Testis (tissue), 3 donors: Measurements from ENCODE around the gene AP2A2. TPM values are rescaled to one million over a fixed set of nuclear protein-coding genes. Genes with fewer than 3 reads are reported as not detected.

Experiments
- DNase-seq: peaks from one replicate; pipeline ENCODE4 v3.0.0-alpha.2; 2019
- H3K27ac ChIP-seq, 2 donors: fragments of 200-600 bp; sonication (generic); one replicate each; pipeline ENCODE4 v1.5.1; 2019
- H3K27me3 ChIP-seq: fragments of 200-600 bp; sonication (generic); one replicate; pipeline ENCODE4 v1.5.1; 2019
- H3K36me3 ChIP-seq: fragments of 200-600 bp; sonication (generic); one replicate; pipeline ENCODE4 v1.5.1; 2017; ENCODE audit warnings: low read depth; ENCODE audit errors: missing control alignments
- H3K4me1 ChIP-seq: fragments of 200-600 bp; sonication (generic); one replicate; pipeline ENCODE4 v1.5.1; 2019
- H3K4me3 ChIP-seq, 2 donors: fragments of 200-600 bp; sonication (generic); one replicate each; pipeline ENCODE4 v1.5.1; 2017 to 2019
- H3K9me3 ChIP-seq: fragments of 200-600 bp; sonication (generic); one replicate; pipeline ENCODE4 v1.5.1; 2017
- POLR2A ChIP-seq: fragments of 450-650 bp; IDR thresholded peaks from one replicate; pipeline ENCODE4 v1.6.1; 2017; ENCODE audit warnings: antibody characterized with exemption, mild to moderate bottlenecking, moderate library complexity
- WGBS, 2 donors: methylation state at CpG; one replicate each; pipeline ENCODE4 v1.1.5; 2018; 5-methylcytosine and 5-hydroxymethylcytosine counted together
- intact Hi-C: fragments of 100-400 bp; cut with DNase I; formaldehyde crosslinking; loops from one replicate; pipeline ENCODE4 v1.15.1; 2023; ENCODE audit warnings: low total_unique reads
- polyA plus RNA-seq: library from polyadenylated mRNA; stranded (reverse); fragments of 350-450 nt; fragmentation: Illumina TruSeq; extraction: RNeasy Lipid Tissue Mini Kit (QIAGEN cat#74804); gene quantifications from one replicate; pipeline ENCODE4 v1.2.3, GENCODE V29; 2014; ENCODE audit warnings: low read depth, low replicate concordance; ENCODE audit not compliant: insufficient read depth
- small RNA-seq, 2 donors: library from RNA; depleted of rRNA; stranded (forward); fragments of <200 nt; gene quantifications; one replicate each; pipeline ENCODE3, GENCODE V24; 2016
- total RNA-seq, 2 donors: library from RNA; depleted of rRNA; stranded (reverse); fragments of >200 nt; gene quantifications; one replicate each; pipeline ENCODE4 v1.2.3, GENCODE V29; 2016
- TF ChIP-seq, protein P1 (sequence below), 3 experiments: fragments of 450-650 bp in 2 of 3; fragments of 200-600 bp in 1 of 3; sonication (generic) in 1 of 3; IDR thresholded peaks; one replicate each; pipeline ENCODE4 v1.5.1; 2016 to 2019; ENCODE audit warnings: antibody characterized with exemption in 3 of 3, mild to moderate bottlenecking in 2 of 3, moderate library complexity in 1 of 3

AP2A2 gene
- total and polyA plus RNA-seq, 3 donors from 2014 or later, result 82.0 to 106 (median 95.0) TPM

DNA sequence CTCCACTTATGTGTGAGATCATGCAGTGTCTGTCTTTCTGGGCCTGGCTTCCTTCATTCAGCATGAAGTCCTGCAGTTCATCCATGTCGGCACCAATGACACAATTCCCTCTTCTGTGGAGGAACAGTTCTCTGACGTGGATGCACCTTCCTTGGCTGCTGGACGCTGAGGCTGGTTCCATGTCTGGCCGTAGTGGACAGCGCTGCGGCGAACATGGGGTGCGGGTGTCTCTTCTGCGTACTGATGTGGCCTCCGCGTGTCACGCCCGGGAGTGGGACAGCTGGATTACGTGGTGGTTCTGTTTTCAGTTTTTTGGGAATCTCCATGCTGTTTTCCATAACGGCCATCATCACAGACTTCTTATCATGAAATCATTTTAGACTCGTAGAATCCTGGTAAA is 132.1 kb downstream of the AP2A2 start:
- Histone ChIP-seq H3K9me3 (no peaks in the 10 kb centered on the region), H3K4me3 (no peak overlapping the region), H3K27me3 (no peaks in the 10 kb centered on the region), H3K36me3 (no peaks in the 10 kb centered on the region), H3K27ac (no peak overlapping the region), H3K4me1 (no peaks in the 10 kb centered on the region)
- intact Hi-C loops, result no loop called here
- 93 to 94% methylated on average over 16 of the region's 16 CpGs for WGBS, 2 donors
- DNase-seq, result no peak
- TF ChIP-seq POLR2A, result no peak
- TF ChIP-seq, protein P1, sequence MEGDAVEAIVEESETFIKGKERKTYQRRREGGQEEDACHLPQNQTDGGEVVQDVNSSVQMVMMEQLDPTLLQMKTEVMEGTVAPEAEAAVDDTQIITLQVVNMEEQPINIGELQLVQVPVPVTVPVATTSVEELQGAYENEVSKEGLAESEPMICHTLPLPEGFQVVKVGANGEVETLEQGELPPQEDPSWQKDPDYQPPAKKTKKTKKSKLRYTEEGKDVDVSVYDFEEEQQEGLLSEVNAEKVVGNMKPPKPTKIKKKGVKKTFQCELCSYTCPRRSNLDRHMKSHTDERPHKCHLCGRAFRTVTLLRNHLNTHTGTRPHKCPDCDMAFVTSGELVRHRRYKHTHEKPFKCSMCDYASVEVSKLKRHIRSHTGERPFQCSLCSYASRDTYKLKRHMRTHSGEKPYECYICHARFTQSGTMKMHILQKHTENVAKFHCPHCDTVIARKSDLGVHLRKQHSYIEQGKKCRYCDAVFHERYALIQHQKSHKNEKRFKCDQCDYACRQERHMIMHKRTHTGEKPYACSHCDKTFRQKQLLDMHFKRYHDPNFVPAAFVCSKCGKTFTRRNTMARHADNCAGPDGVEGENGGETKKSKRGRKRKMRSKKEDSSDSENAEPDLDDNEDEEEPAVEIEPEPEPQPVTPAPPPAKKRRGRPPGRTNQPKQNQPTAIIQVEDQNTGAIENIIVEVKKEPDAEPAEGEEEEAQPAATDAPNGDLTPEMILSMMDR (IDR thresholded peaks at IDR 0.05), result no peak

DNA sequence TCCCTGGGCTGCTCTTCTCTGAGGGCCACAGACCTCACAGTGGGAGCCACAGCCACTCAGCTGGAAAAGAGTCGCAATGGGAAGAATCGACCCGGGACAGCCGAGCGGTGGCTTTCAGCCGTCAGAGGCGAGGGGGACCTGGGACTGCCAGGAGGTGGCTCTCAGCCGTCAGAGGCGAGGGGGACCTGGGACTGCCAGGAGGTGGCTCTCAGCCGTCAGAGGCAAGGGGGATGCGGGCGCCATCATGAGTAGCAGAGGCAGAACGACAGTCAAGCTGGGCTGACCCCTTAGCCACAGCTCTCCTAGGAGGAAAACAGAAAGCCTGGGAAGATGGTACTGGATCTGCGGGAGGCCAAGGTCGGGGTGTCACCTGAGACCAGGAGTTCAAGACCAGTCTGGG is 134.1 kb downstream of the AP2A2 start:
- intact Hi-C loops, result no loop called here
- no peak overlapping the region for H3K27ac ChIP-seq
- H3K4me3 ChIP-seq, result no peak overlapping the region
- no peaks in the 10 kb centered on the region for H3K4me1 ChIP-seq
- TF ChIP-seq, protein P1 (IDR thresholded peaks at IDR 0.05), result no peak
- no peak for TF ChIP-seq POLR2A
- H3K27me3 ChIP-seq, result no peaks in the 10 kb centered on the region
- DNase-seq, result no peak
- no peaks in the 10 kb centered on the region for H3K36me3 ChIP-seq
- WGBS, 2 donors, result 74 to 82% methylated on average over 15 of the region's 15 CpGs
- no peaks in the 10 kb centered on the region for H3K9me3 ChIP-seq

DNA sequence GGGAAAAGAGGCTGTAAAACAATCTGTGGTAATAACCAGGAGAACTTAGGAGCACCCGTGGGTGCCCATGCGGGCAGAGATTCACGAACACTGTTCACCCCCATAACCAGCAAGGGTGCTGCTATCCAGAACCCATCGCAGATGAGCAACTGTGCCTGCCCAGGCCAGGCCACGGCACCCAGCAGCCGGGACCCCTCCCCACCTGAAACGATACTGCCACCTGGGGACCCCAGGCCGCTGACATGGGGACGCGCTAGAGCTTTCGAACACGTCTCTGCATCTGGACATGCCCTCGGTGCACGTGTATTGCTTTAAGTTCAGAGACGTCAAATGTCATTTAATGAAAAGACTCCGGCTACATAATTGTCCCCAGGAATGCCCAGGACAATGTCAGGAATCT is 134.7 kb downstream of the AP2A2 start:
- DNase-seq, result no peak
- no peaks in the 10 kb centered on the region for H3K4me1 ChIP-seq
- intact Hi-C loops, result no loop called here
- H3K27ac ChIP-seq, result no peak overlapping the region
- H3K9me3 ChIP-seq, result no peaks in the 10 kb centered on the region
- WGBS, 2 donors, result 90 to 94% methylated on average over 16 of the region's 16 CpGs
- TF ChIP-seq, protein P1 (IDR thresholded peaks at IDR 0.05), result no peak
- no peak for TF ChIP-seq POLR2A
- H3K4me3 ChIP-seq, result no peak overlapping the region
- no peaks in the 10 kb centered on the region for H3K27me3 ChIP-seq
- no peaks in the 10 kb centered on the region for H3K36me3 ChIP-seq

DNA sequence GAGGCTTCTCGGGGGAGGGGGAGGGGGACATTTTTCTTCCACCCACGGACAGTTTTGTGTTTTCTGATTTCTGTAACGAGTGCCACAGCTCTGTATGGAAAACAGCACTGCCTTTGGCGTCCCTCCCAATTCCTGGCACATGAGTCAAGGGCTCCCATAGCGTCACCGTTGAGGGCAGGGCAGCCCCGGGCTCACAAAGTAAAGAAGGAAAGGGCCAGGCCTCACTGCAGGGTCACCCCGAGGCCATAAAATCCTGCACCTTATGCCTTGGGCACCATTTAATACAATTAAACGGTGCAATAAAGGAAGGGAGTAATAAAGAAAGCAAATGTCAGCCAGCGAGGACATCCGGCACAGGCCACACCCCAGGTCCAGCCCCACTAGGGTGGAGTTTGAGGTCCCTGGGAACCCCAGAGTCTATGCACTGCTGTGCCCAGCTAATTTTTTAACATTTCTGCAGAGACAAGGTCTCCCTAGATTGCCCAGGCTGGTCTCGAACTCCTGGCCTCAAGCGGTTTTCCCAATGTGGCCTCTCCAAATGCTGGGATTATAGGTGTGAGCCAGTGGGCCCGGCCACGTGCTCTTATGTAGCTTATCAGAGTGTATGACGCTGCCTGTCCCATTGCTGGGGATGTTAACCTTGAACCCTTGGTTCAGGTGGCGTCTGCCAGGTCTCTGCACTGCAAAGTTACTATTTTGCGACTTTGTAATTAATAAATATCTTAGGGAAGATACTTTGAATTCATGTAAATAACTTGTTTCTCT is 135.4 kb downstream of the AP2A2 start:
- Histone ChIP-seq H3K4me3 (no peak overlapping the region), H3K36me3 (no peaks in the 10 kb centered on the region), H3K27me3 (no peaks in the 10 kb centered on the region), H3K27ac (no peak overlapping the region), H3K9me3 (no peaks in the 10 kb centered on the region), H3K4me1 (no peaks in the 10 kb centered on the region)
- no peak for TF ChIP-seq POLR2A
- TF ChIP-seq, protein P1 (IDR thresholded peaks at IDR 0.05), result no peak
- intact Hi-C loops, result no loop called here
- 69 to 71% methylated on average over 18 of the region's 18 CpGs for WGBS, 2 donors
- DNase-seq, result no peak

Small RNA genes lying within 50 kb of the gene (small RNA-seq; reads per million reads assigned to genes)
- 0 reads per million in 2 donors for gene RNU6-1025P

Other genes with a start within 250 kb of the AP2A2 start
- gene DEAF1, start 230.6 kb upstream of the AP2A2 start, total RNA-seq, result 100 to 1,000 TPM in 1 of 2 donors, 10 to 100 TPM in 1; 82.5 to 116 TPM
- 47.9 TPM for gene DEAF1, start 230.6 kb upstream of the AP2A2 start, polyA plus RNA-seq
- gene TMEM80, start 230.1 kb upstream of the AP2A2 start, total RNA-seq, result 10 to 100 TPM; 72.8 to 74.5 TPM
- 38.9 TPM for gene TMEM80, start 230.1 kb upstream of the AP2A2 start, polyA plus RNA-seq
- gene EPS8L2, start 219.6 kb upstream of the AP2A2 start, total RNA-seq, result 10 to 100 TPM; 27.3 to 29.1 TPM
- 14.3 TPM for gene EPS8L2, start 219.6 kb upstream of the AP2A2 start, polyA plus RNA-seq
- gene TALDO1, start 178.4 kb upstream of the AP2A2 start, total RNA-seq, result 10 to 100 TPM; 84.8 to 88.1 TPM
- gene TALDO1, start 178.4 kb upstream of the AP2A2 start, polyA plus RNA-seq, result 86.6 TPM
- 10 to 100 TPM; 80.9 to 84.2 TPM for gene GATD1, start 148.4 kb upstream of the AP2A2 start, total RNA-seq
- gene GATD1, start 148.4 kb upstream of the AP2A2 start, polyA plus RNA-seq, result 64.3 TPM
- gene CEND1, start 135.8 kb upstream of the AP2A2 start, total RNA-seq, result 1 to 10 TPM; 1.0 to 2.1 TPM
- gene CEND1, start 135.8 kb upstream of the AP2A2 start, polyA plus RNA-seq, result 0.50 TPM
- gene SLC25A22, start 127.6 kb upstream of the AP2A2 start, total RNA-seq, result 10 to 100 TPM; 39.7 to 42.4 TPM
- gene SLC25A22, start 127.6 kb upstream of the AP2A2 start, polyA plus RNA-seq, result 25.1 TPM
- 10 to 100 TPM; 50.7 to 59.3 TPM for gene PIDD1, start 120.6 kb upstream of the AP2A2 start, total RNA-seq
- 17.6 TPM for gene PIDD1, start 120.6 kb upstream of the AP2A2 start, polyA plus RNA-seq
- 100 to 1,000 TPM; 193 to 864 TPM for gene RPLP2, start 115.9 kb upstream of the AP2A2 start, total RNA-seq
- 943 TPM for gene RPLP2, start 115.9 kb upstream of the AP2A2 start, polyA plus RNA-seq
- 100 to 1,000 TPM in 1 of 2 donors, 10 to 100 TPM in 1; 96.7 to 108 TPM for gene PNPLA2, start 107.0 kb upstream of the AP2A2 start, total RNA-seq
- 86.7 TPM for gene PNPLA2, start 107.0 kb upstream of the AP2A2 start, polyA plus RNA-seq
- gene CRACR2B, start 98.0 kb upstream of the AP2A2 start, total RNA-seq, result 1 to 10 TPM; 6.5 to 7.4 TPM
- 4.9 TPM for gene CRACR2B, start 98.0 kb upstream of the AP2A2 start, polyA plus RNA-seq
- gene CD151, start 92.9 kb upstream of the AP2A2 start, total RNA-seq, result 100 to 1,000 TPM; 108 to 195 TPM
- gene CD151, start 92.9 kb upstream of the AP2A2 start, polyA plus RNA-seq, result 201 TPM
- 10 to 100 TPM; 32.9 to 48.4 TPM for gene POLR2L, start 83.3 kb upstream of the AP2A2 start, total RNA-seq
- 97.3 TPM for gene POLR2L, start 83.3 kb upstream of the AP2A2 start, polyA plus RNA-seq
- gene TSPAN4, start 83.0 kb upstream of the AP2A2 start, total RNA-seq, result 10 to 100 TPM; 49.1 to 87.0 TPM
- 47.2 TPM for gene TSPAN4, start 83.0 kb upstream of the AP2A2 start, polyA plus RNA-seq
- 100 to 1,000 TPM; 146 to 176 TPM for gene CHID1, start 15.1 kb upstream of the AP2A2 start, total RNA-seq
- 134 TPM for gene CHID1, start 15.1 kb upstream of the AP2A2 start, polyA plus RNA-seq
- under 1 TPM; 0.16 to 0.19 TPM for gene MUC6, start 110.8 kb downstream of the AP2A2 start, total RNA-seq
- gene MUC6, start 110.8 kb downstream of the AP2A2 start, polyA plus RNA-seq, result 1.5 TPM
- under 1 TPM; 0.47 to 0.93 TPM for gene MUC2, start 149.0 kb downstream of the AP2A2 start, total RNA-seq
- 0.41 TPM for gene MUC2, start 149.0 kb downstream of the AP2A2 start, polyA plus RNA-seq
- gene MUC5AC, start 232.1 kb downstream of the AP2A2 start, total RNA-seq, result under 1 TPM; 0.31 to 0.62 TPM
- 0.32 TPM for gene MUC5AC, start 232.1 kb downstream of the AP2A2 start, polyA plus RNA-seq